ENCODE results near the gene GSTO2. TPM values are rescaled to one million over a fixed set of nuclear protein-coding genes. Genes with fewer than 3 reads are reported as not detected.

GSTO2 gene
- total and polyA plus RNA-seq, 2 of the 4 experiments (the other 2 are of a cell fraction), result 1.4 to 2.3 TPM

- no peak overlapping the region for H3K4me2 ChIP-seq (ENCODE audit: low read depth, low read length)
- in situ Hi-C loops (cut with MboI; ENCODE audit: low sequenced_read_pairs) (no loop called here), dilution Hi-C loops (cut with HindIII; ENCODE audit: low sequenced_read_pairs, unreplicated experiment) (no loop called here), intact Hi-C loops (cut with micrococcal nuclease) (no loop called here)
- H2AK5ac ChIP-seq (ENCODE audit: low read depth, low read length), result no peak overlapping the region
- no peak overlapping the region for H3K18ac ChIP-seq (ENCODE audit: low read depth, low read length)
- H2BK120ac ChIP-seq (ENCODE audit: low read depth, low read length), result no peak overlapping the region
- no peak overlapping the region for H2AFZ ChIP-seq (replicated peaks; ENCODE audit: low read length, poor library complexity)
- H3K14ac ChIP-seq (replicated peaks; ENCODE audit: low read depth, low read length), result no peak overlapping the region
- H2AK9ac ChIP-seq (replicated peaks; ENCODE audit: low read depth, low read length, poor library complexity), result no peak overlapping the region
- H3K27me3 ChIP-seq (ENCODE audit: control insufficient read depth, insufficient read depth, low read length), result no peaks in the 10 kb centered on the region
- no peak for ATAC-seq (ENCODE audit: low read depth)
- H3K9ac ChIP-seq (ENCODE audit: low read depth, low read length), result no peak overlapping the region
- no peak overlapping the region; a peak in 1 of 4 replicates for H4K8ac ChIP-seq (ENCODE audit: low read depth in 2 of 2, low read length in 2 of 2)
- H3K9me3 ChIP-seq (ENCODE audit: control insufficient read depth, insufficient read depth, low read length), result no peaks in the 10 kb centered on the region
- ChIA-PET POLR2A (ENCODE audit: unreplicated experiment) (interaction anchor here (1.3 kb wide), 1 partner anchor 9 kb away, joined by 3 read pairs; no protein-coding TSS in a partner anchor), CTCF (interaction anchor here (0.7 to 1.1 kb wide), 3 partner anchors 11 to 15 kb away, joined by 3 read pairs; no protein-coding TSS in a partner anchor)
- no peak overlapping the region for H4K5ac ChIP-seq (ENCODE audit: low read depth, low read length)
- H2BK20ac ChIP-seq (ENCODE audit: low read depth, low read length), result no peak overlapping the region
- H3K36me3 ChIP-seq (ENCODE audit: control insufficient read depth, insufficient read depth, low read length), result no peaks in the 10 kb centered on the region; the same call in 1 of the 2 replicates
- H3K9me1 ChIP-seq (ENCODE audit: insufficient read depth, low read length), result peaks cover 68% of the 10 kb centered on the region
- H2BK5ac ChIP-seq (ENCODE audit: low read depth, low read length, poor library complexity, severe bottlenecking), result no peak overlapping the region
- H3K79me1 ChIP-seq (ENCODE audit: low read depth in 1 of 2, low read length in 2 of 2), result peaks cover 10 to 92% of the 10 kb centered on the region in 2 experiments
- H3K4me1 ChIP-seq (ENCODE audit: control insufficient read depth, insufficient read depth, low read length), result peaks cover 43% of the 10 kb centered on the region
- peaks cover 98% of the 10 kb centered on the region for H4K20me1 ChIP-seq (ENCODE audit: insufficient read depth, low read length)
- WGBS, 2 experiments (ENCODE audit: extremely low coverage in 2 of 2, insufficient read length in 1 of 2), result no CpG with 5 or more reads among the region's 6 CpGs
- H4K91ac ChIP-seq (ENCODE audit: insufficient read depth, low read depth, low read length), result no peak overlapping the region
- H2BK15ac ChIP-seq (ENCODE audit: low read depth, low read length), result no peak overlapping the region
- BruUV-seq (replicated peaks), result no TSS peak
- no peak overlapping the region for H3K56ac ChIP-seq (ENCODE audit: extremely low read depth, insufficient read depth, low read length)
- no peak overlapping the region for H3K4me3 ChIP-seq (ENCODE audit: insufficient read depth, low read depth, low read length)
- no peak for DNase-seq
- no peak overlapping the region for H3K27ac ChIP-seq (ENCODE audit: insufficient read depth, low read length)
- H3K23ac ChIP-seq (ENCODE audit: low read depth, low read length), result no peak overlapping the region
- no peak overlapping the region for H3K4ac ChIP-seq (ENCODE audit: low read depth, low read length)
- TF ChIP-seq POLR2A (IDR thresholded peaks at IDR 0.05; ENCODE audit: low read depth, low read length), result 0 out of 2 replicates have a peak, but pooled peaks have one; percentile 1
- TF ChIP-seq BHLHE40 (IDR thresholded peaks at IDR 0.05; ENCODE audit: low read depth, low read length), result no peak
Observed at GRCh38 chr10:104321226-104321625, 52.2 kb downstream of the GSTO2 start.

Data from IMR-90 (cell line).